Measurements from ENCODE around the gene CYB561D1. TPM values are rescaled to one million over a fixed set of nuclear protein-coding genes. Genes with fewer than 3 reads are reported as not detected.
A peak's percentile ranks its signal among the peaks of the same experiment; 100 is the strongest.

CYB561D1 gene
- total and polyA plus RNA-seq, 2 of the 8 experiments (the other 6 are each of a cell fraction or from before 2014, with no cell fraction given) = 3.6 to 3.8 TPM

GRCh38 chr1:109498161-109498801, 4.4 kb downstream of the CYB561D1 start (continued):
- TF ChIP-seq SAP30 (IDR thresholded peaks at IDR 0.05; ENCODE audit: insufficient read depth, insufficient replicate concordance, low read length) = no peak
- TF ChIP-seq YY1 (IDR thresholded peaks at IDR 0.05; ENCODE audit: low read depth, low read length) = peak; percentile 81
- TF ChIP-seq FOSL1 (IDR thresholded peaks at IDR 0.05; ENCODE audit: insufficient read depth, low read depth, low read length) = no peak
- no peak for TF ChIP-seq USF2 (IDR thresholded peaks at IDR 0.05; ENCODE audit: low read length)
- TF ChIP-seq JUND (IDR thresholded peaks at IDR 0.05; ENCODE audit: low read length) = no peak
- TF ChIP-seq RAD21 (IDR thresholded peaks at IDR 0.05 in 1 of 2, conservative IDR thresholded peaks at IDR 0.05 in 1 of 2; ENCODE audit: low read depth in 2 of 2, low read length in 2 of 2) = peak; percentile 64 to 73
- TF ChIP-seq CREB1 (IDR thresholded peaks at IDR 0.05) = 0 out of 2 replicates have a peak, but pooled peaks have one; percentile 13
- TF ChIP-seq BCL11A (IDR thresholded peaks at IDR 0.05; ENCODE audit: low read depth in 2 of 2, low read length in 2 of 2) = no peak
- no peak for TF ChIP-seq CHD1 (IDR thresholded peaks at IDR 0.05; ENCODE audit: low read depth, low read length)
- TF ChIP-seq CEBPB (IDR thresholded peaks at IDR 0.05; ENCODE audit: low read depth, low read length) = no peak
- no peak for TF ChIP-seq JUN (IDR thresholded peaks at IDR 0.05; ENCODE audit: low read depth, low read length)
- TF ChIP-seq BRCA1 (IDR thresholded peaks at IDR 0.05; ENCODE audit: low read depth, low read length) = no peak
- TF ChIP-seq, protein P1, sequence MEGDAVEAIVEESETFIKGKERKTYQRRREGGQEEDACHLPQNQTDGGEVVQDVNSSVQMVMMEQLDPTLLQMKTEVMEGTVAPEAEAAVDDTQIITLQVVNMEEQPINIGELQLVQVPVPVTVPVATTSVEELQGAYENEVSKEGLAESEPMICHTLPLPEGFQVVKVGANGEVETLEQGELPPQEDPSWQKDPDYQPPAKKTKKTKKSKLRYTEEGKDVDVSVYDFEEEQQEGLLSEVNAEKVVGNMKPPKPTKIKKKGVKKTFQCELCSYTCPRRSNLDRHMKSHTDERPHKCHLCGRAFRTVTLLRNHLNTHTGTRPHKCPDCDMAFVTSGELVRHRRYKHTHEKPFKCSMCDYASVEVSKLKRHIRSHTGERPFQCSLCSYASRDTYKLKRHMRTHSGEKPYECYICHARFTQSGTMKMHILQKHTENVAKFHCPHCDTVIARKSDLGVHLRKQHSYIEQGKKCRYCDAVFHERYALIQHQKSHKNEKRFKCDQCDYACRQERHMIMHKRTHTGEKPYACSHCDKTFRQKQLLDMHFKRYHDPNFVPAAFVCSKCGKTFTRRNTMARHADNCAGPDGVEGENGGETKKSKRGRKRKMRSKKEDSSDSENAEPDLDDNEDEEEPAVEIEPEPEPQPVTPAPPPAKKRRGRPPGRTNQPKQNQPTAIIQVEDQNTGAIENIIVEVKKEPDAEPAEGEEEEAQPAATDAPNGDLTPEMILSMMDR (IDR thresholded peaks at IDR 0.05; ENCODE audit: control extremely low read depth in 1 of 3, insufficient read depth in 1 of 3, low read depth in 1 of 3, low read length in 3 of 3) = peak; percentile 87 to 90 (median 89)
- TF ChIP-seq POLR2AphosphoS5 (IDR thresholded peaks at IDR 0.05; ENCODE audit: low read depth, low read length) = 0 out of 2 replicates have a peak, but pooled peaks have one; percentile 40
- peak; percentile 75 for TF ChIP-seq E2F6 (IDR thresholded peaks at IDR 0.05)
- no peak for TF ChIP-seq CTBP2 (IDR thresholded peaks at IDR 0.05; ENCODE audit: borderline replicate concordance, insufficient read depth, insufficient read length, low read length)
- no peak for TF ChIP-seq ZNF274 (IDR thresholded peaks at IDR 0.05; ENCODE audit: borderline replicate concordance, extremely low read depth, low read length)
- peak in 1 of 2 experiments; percentile 59; a peak in 1 of 4 replicates for TF ChIP-seq SIN3A (conservative IDR thresholded peaks at IDR 0.05 in 1 of 2, IDR thresholded peaks at IDR 0.05 in 1 of 2; ENCODE audit: low read depth in 1 of 2, low read length in 2 of 2)
- TF ChIP-seq CBX8 (IDR thresholded peaks at IDR 0.05; ENCODE audit: borderline replicate concordance, low read depth, low read length) = no peak
- no peak for TF ChIP-seq EGR1 (IDR thresholded peaks at IDR 0.05; ENCODE audit: borderline replicate concordance, low read depth, low read length)

Data from H1 (cell line).